Mesendoderm (in vitro differentiated cells): Measurements from ENCODE around the gene AHCYL2.
"Not testable (repeated sequence)": the region's sequence is repeated elsewhere in the genome, so short reads cannot be mapped to it uniquely, and the experiment has no call there.

Experiments
- DNase-seq: peaks from one replicate; pipeline ENCODE4 v3.0.0; 2013
- H2AK5ac ChIP-seq: 2 replicates; pipeline ENCODE4 v1.6.1; 2013; ENCODE audit warnings: low read length, inconsistent platforms
- H2BK120ac ChIP-seq: 2 replicates; pipeline ENCODE4 v1.6.1; 2013; ENCODE audit warnings: low read depth, mild to moderate bottlenecking, low read length, moderate library complexity, mixed read lengths
- H2BK15ac ChIP-seq: replicated peaks from 2 replicates; pipeline ENCODE4 v1.6.1; 2013; ENCODE audit warnings: low read depth, mild to moderate bottlenecking, moderate library complexity
- H2BK5ac ChIP-seq: 2 replicates; pipeline ENCODE4 v1.6.1; 2013; ENCODE audit warnings: low read length, inconsistent platforms
- H3K18ac ChIP-seq: 2 replicates; pipeline ENCODE4 v1.6.1; 2013; ENCODE audit warnings: mild to moderate bottlenecking, low read length, mixed read lengths
- H3K23ac ChIP-seq: one replicate; pipeline ENCODE4 v1.6.1; 2013; ENCODE audit warnings: low read length
- H3K27ac ChIP-seq: 2 replicates; pipeline ENCODE4 v1.5.1; 2013; ENCODE audit warnings: low read depth, mild to moderate bottlenecking, inconsistent platforms, low read length, moderate library complexity
- H3K27me3 ChIP-seq: 2 replicates; pipeline ENCODE4 v1.6.1; 2013; ENCODE audit warnings: low read length, control low read depth, mild to moderate bottlenecking, inconsistent platforms; ENCODE audit not compliant: insufficient read depth, poor library complexity
- H3K36me3 ChIP-seq: 2 replicates; pipeline ENCODE4 v1.6.1; 2013; ENCODE audit warnings: low read length, inconsistent platforms; ENCODE audit not compliant: control insufficient read depth, insufficient read depth
- H3K4ac ChIP-seq: one replicate; pipeline ENCODE4 v1.6.1; 2013; ENCODE audit warnings: low read depth, mild to moderate bottlenecking, low read length, moderate library complexity
- H3K4me1 ChIP-seq: 2 replicates; pipeline ENCODE4 v1.6.1; 2013; ENCODE audit warnings: low read depth, low read length, inconsistent platforms; ENCODE audit not compliant: control insufficient read depth
- H3K4me2 ChIP-seq: 2 replicates; pipeline ENCODE4 v1.6.1; 2013; ENCODE audit warnings: low read length
- H3K4me3 ChIP-seq: 2 replicates; pipeline ENCODE4 v1.5.1; 2013; ENCODE audit warnings: mild to moderate bottlenecking, low read length
- H3K56ac ChIP-seq: one replicate; pipeline ENCODE4 v1.6.1; 2013; ENCODE audit warnings: low read length
- H3K79me1 ChIP-seq: 2 replicates; pipeline ENCODE4 v1.6.1; 2013; ENCODE audit warnings: low read length, inconsistent platforms
- H3K79me2 ChIP-seq: 2 replicates; pipeline ENCODE4 v1.6.1; 2013; ENCODE audit warnings: mild to moderate bottlenecking, low read length; ENCODE audit not compliant: control insufficient read depth, insufficient read depth
- H3K9ac ChIP-seq: 2 replicates; pipeline ENCODE4 v1.6.1; 2013; ENCODE audit warnings: low read length, inconsistent platforms
- H4K5ac ChIP-seq: one replicate; pipeline ENCODE4 v1.6.1; 2013; ENCODE audit warnings: low read length
- H4K8ac ChIP-seq: one replicate; pipeline ENCODE4 v1.6.1; 2013; ENCODE audit warnings: low read depth, mild to moderate bottlenecking, control low read depth, low read length, moderate library complexity
- WGBS: extraction: QIAGEN DNeasy Blood & Tissue Kit; methylation state at CpG from one replicate; pipeline ENCODE4 v1.1.7; 2013; ENCODE audit warnings: low lambda C conversion rate, missing lambda C conversion rate; ENCODE audit not compliant: insufficient coverage; ENCODE audit errors: extremely low coverage; 5-methylcytosine and 5-hydroxymethylcytosine counted together

Gene AHCYL2

DNA sequence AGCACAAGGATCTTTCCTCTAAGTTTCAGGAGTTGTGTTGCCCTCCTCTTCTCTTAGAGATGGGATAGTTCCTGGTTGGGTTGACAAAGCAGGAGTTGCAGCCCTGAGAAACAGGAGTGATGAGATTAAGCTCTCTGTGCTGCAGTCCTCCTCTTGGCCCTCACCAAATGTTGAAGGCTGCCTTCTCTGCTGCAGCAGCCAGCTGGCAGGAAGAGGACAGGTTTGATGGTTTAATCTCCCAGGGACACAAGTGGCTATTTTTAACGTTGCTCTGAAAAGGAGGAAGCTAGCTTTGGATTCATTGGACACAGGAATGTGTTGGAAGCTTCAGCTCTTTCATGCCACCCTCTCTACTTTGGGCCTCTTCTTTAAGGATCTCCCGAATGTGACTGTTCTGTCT lies 218.8 kb downstream of the AHCYL2 start:
- Histone ChIP-seq H3K4me3 (no peak overlapping the region), H2BK5ac (no peak overlapping the region), H2AK5ac (no peak overlapping the region), H2BK15ac (no peak overlapping the region), H3K79me2 (no peaks in the 10 kb centered on the region), H3K4me1 (no peaks in the 10 kb centered on the region), H2BK120ac (no peak overlapping the region), H3K27me3 (no peaks in the 10 kb centered on the region), H3K27ac (no peak overlapping the region), H3K9ac (no peak overlapping the region), H4K8ac (no peak overlapping the region), H3K36me3 (no peaks in the 10 kb centered on the region), H3K18ac (no peak overlapping the region), H3K79me1 (no peaks in the 10 kb centered on the region), H3K56ac (no peak overlapping the region), H3K4me2 (no peak overlapping the region), H4K5ac (no peak overlapping the region), H3K23ac (no peak overlapping the region), H3K4ac (no peak overlapping the region)
- no peak for DNase-seq
- WGBS: no CpG with 5 or more reads among the region's 2 CpGs

DNA sequence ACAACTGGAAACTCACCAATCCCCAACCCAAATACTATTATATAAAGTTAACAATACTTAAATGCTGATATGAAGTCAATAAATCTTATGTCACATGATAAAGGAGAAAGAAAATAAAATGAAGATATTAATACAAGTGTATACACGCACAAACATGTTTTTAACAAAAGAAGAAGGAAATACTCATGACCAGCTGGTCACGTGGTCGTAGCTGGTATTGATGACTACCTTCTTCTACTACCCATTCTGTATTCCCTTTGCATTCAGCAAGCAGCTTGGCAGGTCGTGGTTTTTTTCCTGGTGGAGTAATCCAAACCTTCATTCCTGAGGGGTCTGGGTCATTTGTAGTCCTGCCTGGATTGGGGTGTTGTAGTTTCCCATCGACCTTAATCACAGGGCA lies 219.9 kb downstream of the AHCYL2 start:
- H3K56ac ChIP-seq, H3K4ac ChIP-seq, H3K27me3 ChIP-seq, H3K4me3 ChIP-seq, H3K4me2 ChIP-seq, H3K36me3 ChIP-seq, H3K27ac ChIP-seq, H3K9ac ChIP-seq, H2BK15ac ChIP-seq, H2BK5ac ChIP-seq, H4K8ac ChIP-seq, DNase-seq, H2BK120ac ChIP-seq, H3K18ac ChIP-seq, H3K23ac ChIP-seq, H2AK5ac ChIP-seq, H3K79me1 ChIP-seq, H3K79me2 ChIP-seq, H3K4me1 ChIP-seq, H4K5ac ChIP-seq: not testable (repeated sequence)
- no CpG with 5 or more reads among the region's 5 CpGs for WGBS

DNA sequence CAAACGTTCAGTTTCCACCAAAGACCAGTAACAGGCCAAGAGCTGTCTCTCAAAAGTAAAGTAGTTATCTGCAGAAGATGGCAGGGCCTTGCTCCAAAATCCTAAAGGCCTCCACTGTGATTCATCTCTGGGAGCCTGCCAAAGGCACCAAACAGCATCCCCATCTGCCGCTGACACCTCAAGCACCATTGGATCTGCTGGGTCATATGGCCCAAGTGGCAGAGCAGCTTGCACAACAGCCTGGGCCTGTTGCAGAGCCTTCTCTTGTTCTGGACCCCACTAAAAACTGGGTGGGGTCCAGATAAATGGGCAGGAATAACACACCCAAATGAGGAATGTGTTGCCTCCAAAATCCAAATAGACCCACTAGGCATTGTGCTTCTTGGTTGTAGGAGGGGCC lies 222.1 kb downstream of the AHCYL2 start:
- H3K18ac ChIP-seq, H3K56ac ChIP-seq, H3K4me3 ChIP-seq, H3K4me2 ChIP-seq, H2BK120ac ChIP-seq, H3K23ac ChIP-seq, H3K9ac ChIP-seq, H4K8ac ChIP-seq, H3K36me3 ChIP-seq, H3K79me1 ChIP-seq, H2BK15ac ChIP-seq, H3K4ac ChIP-seq, DNase-seq, H3K79me2 ChIP-seq, H3K4me1 ChIP-seq, H3K27me3 ChIP-seq, H4K5ac ChIP-seq, H2BK5ac ChIP-seq, H3K27ac ChIP-seq, H2AK5ac ChIP-seq: not testable (repeated sequence)
- WGBS: no CpG with 5 or more reads among the region's 2 CpGs

DNA sequence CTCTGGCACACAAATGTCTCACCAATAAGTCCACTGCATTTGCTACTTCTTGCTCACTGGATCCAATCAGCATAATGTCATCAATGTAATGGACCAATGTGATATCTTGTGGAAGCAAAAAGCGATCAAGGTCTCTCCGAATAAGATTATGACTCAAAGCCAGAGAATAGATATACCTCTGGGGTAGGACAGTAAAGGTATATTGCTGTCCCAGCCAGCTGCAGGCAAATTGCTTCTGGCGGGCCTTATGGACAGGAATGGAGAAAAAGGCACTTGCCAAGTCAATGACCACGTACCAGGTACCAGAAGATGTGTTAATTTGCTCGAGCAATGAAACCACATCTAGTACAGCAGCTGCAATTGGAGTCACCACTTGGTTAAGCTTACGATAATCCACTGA lies 222.6 kb downstream of the AHCYL2 start:
- not testable (repeated sequence) for H4K5ac ChIP-seq, H2BK120ac ChIP-seq, DNase-seq, H4K8ac ChIP-seq, H3K9ac ChIP-seq, H3K27me3 ChIP-seq, H2AK5ac ChIP-seq, H3K4me3 ChIP-seq, H3K18ac ChIP-seq, H3K27ac ChIP-seq, H3K56ac ChIP-seq, H2BK15ac ChIP-seq, H3K4me1 ChIP-seq, H3K23ac ChIP-seq, H3K79me1 ChIP-seq, H3K4ac ChIP-seq, H3K4me2 ChIP-seq, H2BK5ac ChIP-seq, H3K36me3 ChIP-seq, H3K79me2 ChIP-seq
- WGBS: no CpG with 5 or more reads among the region's 6 CpGs

DNA sequence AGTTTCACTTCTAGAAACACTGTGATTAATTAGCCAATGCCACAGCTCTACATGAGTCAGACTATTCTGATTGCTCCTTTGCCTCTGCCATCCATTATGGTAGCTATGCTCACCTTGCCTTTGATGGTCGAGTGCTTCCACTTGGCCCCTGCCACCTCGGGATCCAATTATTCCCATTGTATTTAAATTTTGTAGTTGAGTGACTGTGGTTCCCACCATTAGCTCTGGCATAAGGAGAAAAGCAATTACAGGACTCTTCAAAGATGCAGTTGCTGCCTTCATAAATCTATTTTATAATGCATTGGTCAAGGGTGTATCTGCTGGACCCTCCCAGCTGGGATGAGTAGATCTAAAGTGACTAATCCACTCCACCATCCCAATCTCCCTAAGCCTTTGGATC lies 223.8 kb downstream of the AHCYL2 start:
- H3K4me1 ChIP-seq: peaks cover 11% of the 10 kb centered on the region
- H2BK120ac ChIP-seq, DNase-seq, H3K18ac ChIP-seq, H3K4ac ChIP-seq, H3K56ac ChIP-seq, H3K27ac ChIP-seq, H3K9ac ChIP-seq, H2BK5ac ChIP-seq, H3K79me1 ChIP-seq, H3K36me3 ChIP-seq, H3K23ac ChIP-seq, H4K8ac ChIP-seq, H3K27me3 ChIP-seq, H3K79me2 ChIP-seq, H2BK15ac ChIP-seq, H2AK5ac ChIP-seq, H3K4me3 ChIP-seq, H3K4me2 ChIP-seq, H4K5ac ChIP-seq: not testable (repeated sequence)
- no CpG with 5 or more reads among the region's 2 CpGs for WGBS

DNA sequence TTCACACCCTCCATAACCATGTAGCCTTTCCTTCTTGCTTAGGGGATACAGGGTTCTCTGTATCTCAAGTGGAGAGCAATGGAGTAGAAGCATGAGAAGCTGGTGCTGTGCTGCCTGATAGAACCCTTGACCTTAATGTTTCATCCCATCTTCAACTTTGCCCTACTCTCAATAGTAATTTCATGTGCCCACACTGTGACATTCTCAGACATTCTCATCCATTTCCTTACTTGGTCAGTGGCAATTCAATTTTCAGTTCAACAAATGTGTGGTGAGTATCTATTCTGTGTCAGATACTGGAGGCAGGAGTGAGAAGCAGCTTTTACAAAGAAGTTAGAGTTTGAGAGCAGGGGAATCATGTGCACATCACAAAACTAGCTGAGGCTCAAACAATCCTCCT lies 225.5 kb downstream of the AHCYL2 start:
- Histone ChIP-seq H4K5ac (no peak overlapping the region), H3K27ac (no peak overlapping the region), H3K9ac (no peak overlapping the region), H2BK120ac (no peak overlapping the region), H2AK5ac (no peak overlapping the region), H3K23ac (no peak overlapping the region), H3K56ac (no peak overlapping the region), H2BK15ac (no peak overlapping the region), H3K27me3 (no peaks in the 10 kb centered on the region), H3K79me1 (no peaks in the 10 kb centered on the region), H2BK5ac (no peak overlapping the region), H3K4me2 (no peak overlapping the region), H3K4me1 (peaks cover 18% of the 10 kb centered on the region), H3K36me3 (no peaks in the 10 kb centered on the region), H3K4ac (no peak overlapping the region), H3K4me3 (no peak overlapping the region), H3K18ac (no peak overlapping the region), H3K79me2 (no peaks in the 10 kb centered on the region), H4K8ac (no peak overlapping the region)
- no peak for DNase-seq
